OCI-LY3 (cell line): ENCODE measurements around the gene LAMB4.

Experiments
- EZH2phosphoT487 ChIP-seq: fragments of 200-600 bp; shearing (Covaris generic); IDR thresholded peaks from 2 replicates; pipeline ENCODE4 v1.6.1; 2018; ENCODE audit warnings: antibody characterized with exemption, mixed run types, low read depth
- TF ChIP-seq, protein P1 (sequence below): fragments of 200-600, 300-600 bp; sonication (generic); IDR thresholded peaks from 2 replicates; pipeline ENCODE4 v1.5.1; 2014; ENCODE audit warnings: antibody characterized with exemption, low read length, low read depth

DNA sequence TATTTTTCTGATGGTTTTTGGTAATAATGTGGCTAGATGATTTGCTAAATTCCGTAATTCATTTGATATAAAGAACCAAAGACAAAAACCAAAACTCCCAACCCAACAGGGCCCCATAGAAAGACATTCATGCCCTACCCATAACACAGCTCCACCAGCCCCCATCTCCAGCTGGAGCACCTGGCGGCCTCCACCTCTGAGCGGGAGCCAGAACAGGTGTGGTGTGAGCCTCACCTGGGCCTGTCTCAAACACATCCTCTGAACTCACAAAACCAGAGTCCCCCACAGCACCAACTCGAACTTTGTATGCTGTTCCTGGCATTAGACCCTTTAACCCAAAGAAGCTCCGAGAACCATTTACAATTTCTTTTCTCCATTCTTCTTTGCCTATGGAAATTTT lies 36.5 kb upstream of the LAMB4 start:
- TF ChIP-seq, protein P1, sequence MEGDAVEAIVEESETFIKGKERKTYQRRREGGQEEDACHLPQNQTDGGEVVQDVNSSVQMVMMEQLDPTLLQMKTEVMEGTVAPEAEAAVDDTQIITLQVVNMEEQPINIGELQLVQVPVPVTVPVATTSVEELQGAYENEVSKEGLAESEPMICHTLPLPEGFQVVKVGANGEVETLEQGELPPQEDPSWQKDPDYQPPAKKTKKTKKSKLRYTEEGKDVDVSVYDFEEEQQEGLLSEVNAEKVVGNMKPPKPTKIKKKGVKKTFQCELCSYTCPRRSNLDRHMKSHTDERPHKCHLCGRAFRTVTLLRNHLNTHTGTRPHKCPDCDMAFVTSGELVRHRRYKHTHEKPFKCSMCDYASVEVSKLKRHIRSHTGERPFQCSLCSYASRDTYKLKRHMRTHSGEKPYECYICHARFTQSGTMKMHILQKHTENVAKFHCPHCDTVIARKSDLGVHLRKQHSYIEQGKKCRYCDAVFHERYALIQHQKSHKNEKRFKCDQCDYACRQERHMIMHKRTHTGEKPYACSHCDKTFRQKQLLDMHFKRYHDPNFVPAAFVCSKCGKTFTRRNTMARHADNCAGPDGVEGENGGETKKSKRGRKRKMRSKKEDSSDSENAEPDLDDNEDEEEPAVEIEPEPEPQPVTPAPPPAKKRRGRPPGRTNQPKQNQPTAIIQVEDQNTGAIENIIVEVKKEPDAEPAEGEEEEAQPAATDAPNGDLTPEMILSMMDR: no peak
- no peak for TF ChIP-seq EZH2phosphoT487
